Parathyroid adenoma (tissue), 2 donors: ENCODE measurements around the gene OSBPL8.

ENCODE experiments used
- H2AFZ ChIP-seq: fragments of 300-600 bp; sonication (generic); one replicate; pipeline ENCODE4 v1.7.0; 2017; ENCODE audit warnings: antibody characterized with exemption, mild to moderate bottlenecking
- H3K27ac ChIP-seq: fragments of 300-600 bp; sonication (generic); one replicate; pipeline ENCODE4 v1.7.0; 2017
- H3K27me3 ChIP-seq: fragments of 300-600 bp; sonication (generic); one replicate; pipeline ENCODE4 v1.7.0; 2017; ENCODE audit warnings: low read length; ENCODE audit not compliant: control insufficient read depth, insufficient read depth
- H3K36me3 ChIP-seq: fragments of 300-600 bp; sonication (generic); one replicate; pipeline ENCODE4 v1.7.0; 2017; ENCODE audit warnings: low read length; ENCODE audit not compliant: control insufficient read depth, insufficient read depth
- H3K4me1 ChIP-seq: fragments of 300-600 bp; sonication (generic); one replicate; pipeline ENCODE4 v1.7.0; 2017; ENCODE audit warnings: control low read depth
- H3K4me2 ChIP-seq: fragments of 300-600 bp; sonication (generic); one replicate; pipeline ENCODE4 v1.7.0; 2017; ENCODE audit warnings: low read length
- H3K4me3 ChIP-seq: fragments of 300-600 bp; sonication (generic); one replicate; pipeline ENCODE4 v1.7.0; 2017; ENCODE audit warnings: low read depth, low read length
- H3K79me2 ChIP-seq: fragments of 300-600 bp; sonication (generic); one replicate; pipeline ENCODE4 v1.7.0; 2017; ENCODE audit warnings: control low read depth
- H3K9ac ChIP-seq: fragments of 300-600 bp; sonication (generic); one replicate; pipeline ENCODE4 v1.7.0; 2017; ENCODE audit warnings: mild to moderate bottlenecking
- H3K9me3 ChIP-seq: fragments of 300-600 bp; sonication (generic); one replicate; pipeline ENCODE4 v1.7.0; 2017; ENCODE audit warnings: low read length; ENCODE audit not compliant: control insufficient read depth
- TF ChIP-seq, protein P1 (sequence below): fragments of 300-600 bp; sonication (generic); IDR thresholded peaks from one replicate; pipeline ENCODE4 v1.7.0; 2017; ENCODE audit warnings: antibody characterized with exemption, mild to moderate bottlenecking
- donor health status: primary hyperparathyroidism.

Gene OSBPL8, protein sequence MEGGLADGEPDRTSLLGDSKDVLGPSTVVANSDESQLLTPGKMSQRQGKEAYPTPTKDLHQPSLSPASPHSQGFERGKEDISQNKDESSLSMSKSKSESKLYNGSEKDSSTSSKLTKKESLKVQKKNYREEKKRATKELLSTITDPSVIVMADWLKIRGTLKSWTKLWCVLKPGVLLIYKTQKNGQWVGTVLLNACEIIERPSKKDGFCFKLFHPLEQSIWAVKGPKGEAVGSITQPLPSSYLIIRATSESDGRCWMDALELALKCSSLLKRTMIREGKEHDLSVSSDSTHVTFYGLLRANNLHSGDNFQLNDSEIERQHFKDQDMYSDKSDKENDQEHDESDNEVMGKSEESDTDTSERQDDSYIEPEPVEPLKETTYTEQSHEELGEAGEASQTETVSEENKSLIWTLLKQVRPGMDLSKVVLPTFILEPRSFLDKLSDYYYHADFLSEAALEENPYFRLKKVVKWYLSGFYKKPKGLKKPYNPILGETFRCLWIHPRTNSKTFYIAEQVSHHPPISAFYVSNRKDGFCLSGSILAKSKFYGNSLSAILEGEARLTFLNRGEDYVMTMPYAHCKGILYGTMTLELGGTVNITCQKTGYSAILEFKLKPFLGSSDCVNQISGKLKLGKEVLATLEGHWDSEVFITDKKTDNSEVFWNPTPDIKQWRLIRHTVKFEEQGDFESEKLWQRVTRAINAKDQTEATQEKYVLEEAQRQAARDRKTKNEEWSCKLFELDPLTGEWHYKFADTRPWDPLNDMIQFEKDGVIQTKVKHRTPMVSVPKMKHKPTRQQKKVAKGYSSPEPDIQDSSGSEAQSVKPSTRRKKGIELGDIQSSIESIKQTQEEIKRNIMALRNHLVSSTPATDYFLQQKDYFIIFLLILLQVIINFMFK

DNA sequence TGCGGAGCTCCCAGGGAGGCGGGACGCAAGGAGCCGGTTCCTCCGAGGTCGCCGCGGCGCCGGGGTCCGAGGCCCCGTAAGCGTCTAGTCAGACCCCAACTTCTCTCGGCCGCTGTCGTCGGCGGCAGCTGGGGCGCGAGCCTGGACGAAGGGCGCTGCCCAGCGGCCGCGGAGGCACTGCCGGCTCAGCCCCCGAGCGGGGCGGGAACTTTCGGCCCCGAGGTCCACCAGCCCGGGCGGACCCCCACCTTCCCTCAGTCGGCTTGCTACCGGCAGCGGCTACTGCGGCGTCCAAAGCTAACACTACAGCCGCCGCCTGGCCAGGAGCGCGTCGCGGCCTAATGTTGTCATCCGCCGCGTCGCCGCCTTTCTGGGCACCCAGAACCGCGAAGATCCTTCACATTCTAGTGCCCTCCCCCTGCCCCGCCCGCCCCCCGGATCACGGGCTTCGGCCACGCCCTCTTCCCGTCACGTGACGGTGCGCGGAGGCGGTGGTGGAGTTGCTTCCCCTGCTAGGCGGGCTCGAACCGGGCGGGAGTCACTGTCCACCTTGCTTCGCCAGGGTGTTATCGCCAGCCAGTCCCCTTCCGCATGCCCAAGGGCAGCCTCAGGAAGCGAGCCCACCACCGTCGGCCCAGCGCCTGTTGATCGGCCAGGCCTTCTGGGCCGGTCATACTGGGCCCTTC, at the start of gene OSBPL8:
Gene OSBPL8, minus strand, starts transcription at position 372 of the 686 bp plus-strand sequence. CDS start 72,220 bp downstream, outside the sequence.
- Histone ChIP-seq H3K9ac (peak within 1 kb of the TSS; percentile 55), H3K4me3 (peak within 1 kb of the TSS; percentile 89), H3K9me3 (no peaks in the 10 kb centered on the region), H3K4me2 (peak within 1 kb of the TSS; percentile 92), H3K4me1 (peaks cover 7% of the 10 kb centered on the region), H3K79me2 (peaks cover 15% of the 10 kb centered on the region), H3K27ac (peak within 1 kb of the TSS; percentile 92), H3K27me3 (no peaks in the 10 kb centered on the region), H3K36me3 (no peaks in the 10 kb centered on the region), H2AFZ (peak within 1 kb of the TSS; percentile 99)
- TF ChIP-seq, protein P1, sequence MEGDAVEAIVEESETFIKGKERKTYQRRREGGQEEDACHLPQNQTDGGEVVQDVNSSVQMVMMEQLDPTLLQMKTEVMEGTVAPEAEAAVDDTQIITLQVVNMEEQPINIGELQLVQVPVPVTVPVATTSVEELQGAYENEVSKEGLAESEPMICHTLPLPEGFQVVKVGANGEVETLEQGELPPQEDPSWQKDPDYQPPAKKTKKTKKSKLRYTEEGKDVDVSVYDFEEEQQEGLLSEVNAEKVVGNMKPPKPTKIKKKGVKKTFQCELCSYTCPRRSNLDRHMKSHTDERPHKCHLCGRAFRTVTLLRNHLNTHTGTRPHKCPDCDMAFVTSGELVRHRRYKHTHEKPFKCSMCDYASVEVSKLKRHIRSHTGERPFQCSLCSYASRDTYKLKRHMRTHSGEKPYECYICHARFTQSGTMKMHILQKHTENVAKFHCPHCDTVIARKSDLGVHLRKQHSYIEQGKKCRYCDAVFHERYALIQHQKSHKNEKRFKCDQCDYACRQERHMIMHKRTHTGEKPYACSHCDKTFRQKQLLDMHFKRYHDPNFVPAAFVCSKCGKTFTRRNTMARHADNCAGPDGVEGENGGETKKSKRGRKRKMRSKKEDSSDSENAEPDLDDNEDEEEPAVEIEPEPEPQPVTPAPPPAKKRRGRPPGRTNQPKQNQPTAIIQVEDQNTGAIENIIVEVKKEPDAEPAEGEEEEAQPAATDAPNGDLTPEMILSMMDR = peak; percentile 43

DNA sequence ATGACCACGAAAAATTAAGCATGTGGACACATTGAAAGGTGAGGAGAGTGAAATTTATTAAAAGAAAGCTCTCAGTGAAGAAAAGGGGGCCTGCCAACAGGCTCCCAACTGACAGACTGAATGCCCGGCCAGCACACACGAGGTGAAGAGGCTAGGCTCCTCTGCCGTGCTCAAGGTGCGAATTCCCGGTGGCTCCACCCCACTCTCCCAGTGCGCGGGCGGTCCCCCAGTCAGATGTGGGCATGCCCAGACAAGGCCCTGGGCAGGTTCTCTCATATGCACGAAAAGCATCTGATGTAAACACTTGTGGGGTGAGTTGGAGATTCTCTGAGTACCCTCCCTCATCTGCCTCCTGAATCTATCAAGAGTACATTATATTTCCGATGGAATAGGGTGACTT, 48.5 kb upstream of the OSBPL8 start:
- Histone ChIP-seq H3K9me3 (no peaks in the 10 kb centered on the region), H3K27me3 (no peaks in the 10 kb centered on the region), H3K79me2 (no peaks in the 10 kb centered on the region), H3K4me3 (no peak overlapping the region), H3K4me1 (no peaks in the 10 kb centered on the region), H3K27ac (no peak overlapping the region), H3K36me3 (no peaks in the 10 kb centered on the region), H3K9ac (no peak overlapping the region), H2AFZ (no peak overlapping the region), H3K4me2 (no peak overlapping the region)
- TF ChIP-seq, protein P1 = no peak

DNA sequence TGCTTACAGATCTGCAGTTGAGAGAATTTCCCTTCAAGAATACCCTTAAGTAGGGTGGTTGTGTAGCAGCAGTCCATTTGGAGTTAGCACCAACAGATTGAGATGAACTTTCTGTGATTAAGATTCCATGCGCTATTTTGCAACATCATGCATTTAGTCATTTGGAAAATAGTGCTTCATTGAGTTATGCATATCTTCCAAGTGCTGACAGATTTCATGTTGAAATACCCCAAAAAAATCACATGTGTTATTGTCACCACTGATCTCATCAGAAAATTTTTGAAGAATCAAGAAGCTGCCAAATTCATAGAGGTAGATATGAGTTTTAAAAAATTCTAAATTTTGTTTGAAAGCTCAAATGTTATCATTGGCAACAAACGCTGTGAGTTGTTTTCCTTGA, 35.5 kb upstream of the OSBPL8 start:
- no peak overlapping the region for H3K9ac ChIP-seq
- H3K79me2 ChIP-seq = no peaks in the 10 kb centered on the region
- no peak overlapping the region for H2AFZ ChIP-seq
- H3K4me2 ChIP-seq = no peak overlapping the region
- H3K27ac ChIP-seq = no peak overlapping the region
- no peaks in the 10 kb centered on the region for H3K4me1 ChIP-seq
- H3K36me3 ChIP-seq = no peaks in the 10 kb centered on the region
- TF ChIP-seq, protein P1 = no peak
- H3K4me3 ChIP-seq = no peak overlapping the region
- no peaks in the 10 kb centered on the region for H3K27me3 ChIP-seq
- no peaks in the 10 kb centered on the region for H3K9me3 ChIP-seq

DNA sequence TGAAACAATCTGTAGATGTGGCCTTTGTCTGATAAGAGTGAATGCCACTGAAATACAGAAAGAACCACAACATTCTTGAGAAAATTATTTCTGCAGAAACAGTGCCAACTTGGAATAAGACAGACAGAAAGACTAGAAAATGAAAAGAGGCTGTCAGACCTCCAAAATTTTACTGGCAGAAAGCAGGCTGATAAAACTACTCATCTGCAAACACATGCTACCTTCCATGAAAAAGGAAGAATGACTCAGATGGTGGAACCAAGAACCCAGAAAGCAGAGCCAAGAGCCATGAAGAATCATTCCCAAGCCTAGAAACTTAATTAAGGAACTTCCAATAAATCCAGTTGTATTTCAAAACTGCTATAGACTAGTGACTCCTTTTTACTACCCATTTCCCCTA, 31.9 kb upstream of the OSBPL8 start:
- H3K4me3 ChIP-seq = no peak overlapping the region
- TF ChIP-seq, protein P1 = no peak
- H3K9ac ChIP-seq = no peak overlapping the region
- H3K79me2 ChIP-seq = no peaks in the 10 kb centered on the region
- no peak overlapping the region for H3K27ac ChIP-seq
- no peaks in the 10 kb centered on the region for H3K27me3 ChIP-seq
- no peaks in the 10 kb centered on the region for H3K4me1 ChIP-seq
- no peaks in the 10 kb centered on the region for H3K9me3 ChIP-seq
- H2AFZ ChIP-seq = no peak overlapping the region
- H3K4me2 ChIP-seq = no peak overlapping the region
- H3K36me3 ChIP-seq = no peaks in the 10 kb centered on the region
